Cerebellar cortex (tissue), 1 donor: ENCODE results near the gene NDRG3.
A peak's percentile ranks its signal among the peaks of the same experiment; 100 is the strongest.

ENCODE experiments used
- DNase-seq: peaks from one replicate; pipeline ENCODE4 v3.0.0-alpha.2; 2015; ENCODE audit warnings: low spot score

Gene NDRG3

GRCh38 chr20:36606158-36607066, 139.5 kb downstream of the NDRG3 start:
- no peak for DNase-seq

- peak; percentile 95 for DNase-seq
Observed at GRCh38 chr20:36605399-36606157, 140.3 kb downstream of the NDRG3 start, which contains the start of gene RAB5IF. Gene RAB5IF (plus strand): TSS chr20:36605779. CDS start chr20:36605952, 173 bp downstream.

GRCh38 chr20:36604952-36605398, 140.9 kb downstream of the NDRG3 start:
- DNase-seq = no peak
